A549 (cell line): ENCODE measurements around the gene TASP1. TPM values are rescaled to one million over a fixed set of nuclear protein-coding genes. Genes with fewer than 3 reads are reported as not detected.

Source experiments
- ATAC-seq, 2 experiments: fragments of 200-7000 bp in 1 of 2; fragments of >200 bp in 1 of 2; cut with Nextera tagmentation in 1 of 2; cut with Tn5 transposase in 1 of 2; 3 replicates each; pipeline versions ENCODE4 v1.8.0 to v1.9.1; 2018 to 2020; ENCODE audit warnings: mild to moderate bottlenecking in 1 of 2, moderate library complexity in 1 of 2
- CTCF ChIA-PET: fragments of 300-600 bp; sonication (Branson Sonifier 250); formaldehyde crosslinking; extraction: SDS; loops from one replicate; lab custom pipeline; 2021; ENCODE audit warnings: antibody characterized with exemption, inconsistent platforms; lab: Yijun Ruan, JAX
- POLR2A ChIA-PET: fragments of 350-600 bp; formaldehyde crosslinking; extraction: SDS; loops from one replicate; lab custom pipeline; 2021; ENCODE audit warnings: antibody characterized with exemption, inconsistent platforms; lab: Yijun Ruan, JAX
- DNase-seq, 2 experiments: peaks; one replicate each; pipeline versions ENCODE4 v3.0.0 to v3.0.0-alpha.2; 2011 to 2016; ENCODE audit warnings: low read depth in 1 of 2, low spot score in 1 of 2
- FAIRE-seq: peaks from 2 replicates; lab custom pipeline; 2011; peaks lifted over from hg19 to GRCh38; lab: Jason Lieb, UNC
- H3K27ac ChIP-seq, 2 experiments: fragments of >200 bp; sonication (Bioruptor Twin); formaldehyde crosslinking; 3 replicates each; pipeline ENCODE4 v1.5.1; 2016 to 2017
- H3K4me1 ChIP-seq: fragments of >200 bp; sonication (Bioruptor Twin); formaldehyde crosslinking; 3 replicates; pipeline ENCODE4 v1.6.1; 2016
- H3K4me2 ChIP-seq: fragments of >200 bp; sonication (Bioruptor Twin); formaldehyde crosslinking; 3 replicates; pipeline ENCODE4 v1.6.1; 2016
- H3K4me3 ChIP-seq: fragments of >200 bp; sonication (Bioruptor Twin); formaldehyde crosslinking; 3 replicates; pipeline ENCODE4 v1.5.1; 2016
- H3K9me3 ChIP-seq: fragments of >200 bp; sonication (Bioruptor Twin); formaldehyde crosslinking; 3 replicates; pipeline ENCODE4 v1.6.1; 2016
- BCL3 ChIP-seq: fragments of >200 bp; sonication (Bioruptor Twin); formaldehyde crosslinking; IDR thresholded peaks from 3 replicates; pipeline ENCODE4 v1.6.1; 2016
- CBX2 ChIP-seq: fragments of 200-600 bp; sonication (generic); IDR thresholded peaks from 2 replicates; pipeline ENCODE4 v1.6.1; 2016; ENCODE audit warnings: low read depth, mild to moderate bottlenecking, borderline replicate concordance
- CEBPB ChIP-seq, 2 experiments: fragments of >200 bp in 1 of 2; sonication (Bioruptor Twin) in 1 of 2; formaldehyde crosslinking in 1 of 2; IDR thresholded peaks; 2 replicates each; pipeline ENCODE4 v1.6.1; 2012 to 2016
- CHD4 ChIP-seq: fragments of 200-600 bp; sonication (generic); IDR thresholded peaks from 2 replicates; pipeline ENCODE4 v1.6.1; 2016; ENCODE audit warnings: antibody characterized with exemption, mild to moderate bottlenecking, borderline replicate concordance
- EHMT2 ChIP-seq: fragments of 200-600 bp; sonication (generic); IDR thresholded peaks from 2 replicates; pipeline ENCODE4 v1.6.1; 2016; ENCODE audit warnings: antibody characterized with exemption, low read depth, mild to moderate bottlenecking, moderate library complexity
- EP300 ChIP-seq, 2 experiments: fragments of >200 bp; sonication (Bioruptor Twin); formaldehyde crosslinking; IDR thresholded peaks; 2 replicates in 1 of 2; 3 replicates in 1 of 2; pipeline ENCODE4 v1.6.1; 2016 to 2017
- GATA3 ChIP-seq: IDR thresholded peaks from 2 replicates; pipeline ENCODE4 v1.6.1; 2012; ENCODE audit warnings: borderline replicate concordance
- HDAC2 ChIP-seq: fragments of 200-600 bp; sonication (generic); IDR thresholded peaks from 2 replicates; pipeline ENCODE4 v1.6.1; 2016
- HES2 ChIP-seq: fragments of >200 bp; sonication (Bioruptor Twin); formaldehyde crosslinking; IDR thresholded peaks from 2 replicates; pipeline ENCODE4 v1.6.1; 2016
- HOXA7 ChIP-seq: fragments of 250-450 bp; sonication (Bioruptor Pico); IDR thresholded peaks from 2 replicates; pipeline ENCODE4 v1.5.0; 2020; ENCODE audit warnings: mild to moderate bottlenecking, moderate library complexity
- HOXB13 ChIP-seq: fragments of 250-450 bp; sonication (Bioruptor Pico); IDR thresholded peaks from 2 replicates; pipeline ENCODE4 v1.5.0; 2020; ENCODE audit warnings: low read depth, mild to moderate bottlenecking, moderate library complexity
- MAX ChIP-seq: IDR thresholded peaks from 2 replicates; pipeline ENCODE4 v1.6.1; 2012
- NFE2L2 ChIP-seq: fragments of 150-350 bp; conservative IDR thresholded peaks from 2 replicates; pipeline ENCODE4 v1.6.1; 2014; ENCODE audit warnings: low read length
- NPAS2 ChIP-seq: fragments of 250-450 bp; sonication (Bioruptor Pico); IDR thresholded peaks from 2 replicates; pipeline ENCODE4 v1.8.0; 2022; ENCODE audit warnings: mild to moderate bottlenecking, moderate library complexity, borderline replicate concordance
- PHF8 ChIP-seq: fragments of 200-600 bp; sonication (generic); IDR thresholded peaks from 2 replicates; pipeline ENCODE4 v1.6.1; 2016; ENCODE audit warnings: low read depth, mild to moderate bottlenecking, antibody characterized with exemption, moderate library complexity, borderline replicate concordance
- POLR2AphosphoS2 ChIP-seq: conservative IDR thresholded peaks from 2 replicates; pipeline ENCODE4 v1.6.1; 2012; ENCODE audit warnings: low read length, improper control_type of control experiment, inconsistent platforms
- RAD21 ChIP-seq, 2 experiments: fragments of >200 bp in 1 of 2; sonication (Bioruptor Twin) in 1 of 2; formaldehyde crosslinking in 1 of 2; IDR thresholded peaks in 1 of 2; conservative IDR thresholded peaks in 1 of 2; 2 replicates in 1 of 2; 3 replicates in 1 of 2; pipeline ENCODE4 v1.6.1; 2012 to 2018; ENCODE audit warnings: inconsistent platforms in 1 of 2
- RCOR1 ChIP-seq: fragments of 150-350 bp; IDR thresholded peaks from 2 replicates; pipeline ENCODE4 v1.6.1; 2014; ENCODE audit warnings: antibody characterized with exemption, low read length, low read depth
- RNF2 ChIP-seq: fragments of 200-600 bp; sonication (generic); IDR thresholded peaks from 2 replicates; pipeline ENCODE4 v1.6.1; 2016; ENCODE audit warnings: low read depth, mild to moderate bottlenecking, antibody characterized with exemption, moderate library complexity, borderline replicate concordance
- SMC3 ChIP-seq: fragments of >200 bp; sonication (Bioruptor Twin); formaldehyde crosslinking; IDR thresholded peaks from 3 replicates; pipeline ENCODE4 v1.6.1; 2018; ENCODE audit warnings: inconsistent platforms
- USF2 ChIP-seq: fragments of 450-650 bp; IDR thresholded peaks from 2 replicates; pipeline ENCODE4 v1.6.1; 2014; ENCODE audit warnings: antibody characterized with exemption
- ZFP36 ChIP-seq: fragments of 450-650 bp; IDR thresholded peaks from 2 replicates; pipeline ENCODE4 v1.6.1; 2014; ENCODE audit warnings: borderline replicate concordance; ENCODE audit not compliant: partially characterized antibody
- ZNF302 ChIP-seq: fragments of 250-450 bp; sonication (Bioruptor Pico); IDR thresholded peaks from 2 replicates; pipeline ENCODE4 v1.9.0; 2021; ENCODE audit warnings: inconsistent platforms, mild to moderate bottlenecking, moderate library complexity
- WGBS: methylation state at CpG from one replicate; pipeline ENCODE4 v1.1.6; 2017; ENCODE audit errors: missing lambda C conversion rate; 5-methylcytosine and 5-hydroxymethylcytosine counted together
- polyA plus RNA-seq, 4 experiments: library from polyadenylated mRNA; depleted of rRNA in 3 of 4; stranded (reverse); fragments of >200 nt; fragmentation: RNase III in 1 of 4; extraction: RNeasy Plus Mini Kit Qiagen cat#74134 plus additional on column Dnase treatment in 1 of 4; gene quantifications; 2 replicates in 3 of 4; 3 replicates in 1 of 4; pipeline ENCODE4 v1.2.3, GENCODE V29; 2011 to 2017
- TF ChIP-seq, protein P1 (sequence below): fragments of >200 bp; sonication (Bioruptor Twin); formaldehyde crosslinking; IDR thresholded peaks from 3 replicates; pipeline ENCODE4 v1.5.1; 2016

Gene TASP1
- polyA plus RNA-seq, 2 of the 4 experiments (the other 2 are of a cell fraction), result 9.5 to 18.2 TPM

- ATAC-seq (no peak), DNase-seq (no peak), FAIRE-seq (no peak)
- no peak for TF ChIP-seq POLR2AphosphoS2
- TF ChIP-seq SMC3, result no peak
- TF ChIP-seq EP300 (IDR thresholded peaks at IDR 0.05), result no peak
- TF ChIP-seq EHMT2, result no peak
- Histone ChIP-seq H3K4me1 (no peaks in the 10 kb centered on the region), H3K27ac (no peak overlapping the region), H3K9me3 (peaks cover 15% of the 10 kb centered on the region; the same call in 2 of the 3 replicates), H3K4me2 (no peak overlapping the region), H3K4me3 (no peak overlapping the region)
- CTCF ChIA-PET, result interaction anchor here (1.1 to 2.1 kb wide), 2 partner anchors 13 to 40 kb away, joined by 3 to 7 read pairs; no protein-coding TSS in a partner anchor
- POLR2A ChIA-PET, result interaction anchor here (1.0 kb wide), 1 partner anchor 41 kb away, joined by 8 read pairs; no protein-coding TSS in a partner anchor
These were observed 52.6 kb downstream of the TASP1 start for GRCh38 chr20:13586133-13586532.

DNA sequence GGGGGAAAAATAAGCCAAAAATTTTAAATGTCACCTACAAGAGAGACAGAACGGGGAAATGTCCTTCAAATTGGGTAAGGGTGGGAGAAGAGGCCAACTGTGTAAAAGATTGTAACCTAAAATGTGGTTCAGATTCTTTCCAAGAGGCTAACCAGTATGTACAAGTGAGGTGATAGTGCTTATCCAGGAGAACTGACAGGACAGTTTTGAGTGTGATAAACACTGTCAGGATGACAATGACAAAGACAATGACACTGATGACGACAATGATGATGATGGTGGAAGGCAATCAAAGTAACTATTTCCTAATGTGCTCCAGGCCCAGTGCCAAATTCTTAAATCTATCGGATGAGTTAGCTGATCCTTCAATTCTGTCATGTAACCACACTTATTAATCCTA, 57.3 kb downstream of the TASP1 start:
- ChIA-PET POLR2A (no interaction called here), CTCF (no interaction called here)
- no peak for DNase-seq
- ATAC-seq, result no peak
- Histone ChIP-seq H3K4me3 (no peak overlapping the region), H3K9me3 (peaks cover 11% of the 10 kb centered on the region; the same call in 2 of the 3 replicates), H3K4me1 (no peaks in the 10 kb centered on the region), H3K27ac (no peak overlapping the region), H3K4me2 (no peak overlapping the region)
- TF ChIP-seq SMC3, result no peak
- TF ChIP-seq NPAS2 (CRISPR knock-in tag), result no peak
- TF ChIP-seq, protein P1, sequence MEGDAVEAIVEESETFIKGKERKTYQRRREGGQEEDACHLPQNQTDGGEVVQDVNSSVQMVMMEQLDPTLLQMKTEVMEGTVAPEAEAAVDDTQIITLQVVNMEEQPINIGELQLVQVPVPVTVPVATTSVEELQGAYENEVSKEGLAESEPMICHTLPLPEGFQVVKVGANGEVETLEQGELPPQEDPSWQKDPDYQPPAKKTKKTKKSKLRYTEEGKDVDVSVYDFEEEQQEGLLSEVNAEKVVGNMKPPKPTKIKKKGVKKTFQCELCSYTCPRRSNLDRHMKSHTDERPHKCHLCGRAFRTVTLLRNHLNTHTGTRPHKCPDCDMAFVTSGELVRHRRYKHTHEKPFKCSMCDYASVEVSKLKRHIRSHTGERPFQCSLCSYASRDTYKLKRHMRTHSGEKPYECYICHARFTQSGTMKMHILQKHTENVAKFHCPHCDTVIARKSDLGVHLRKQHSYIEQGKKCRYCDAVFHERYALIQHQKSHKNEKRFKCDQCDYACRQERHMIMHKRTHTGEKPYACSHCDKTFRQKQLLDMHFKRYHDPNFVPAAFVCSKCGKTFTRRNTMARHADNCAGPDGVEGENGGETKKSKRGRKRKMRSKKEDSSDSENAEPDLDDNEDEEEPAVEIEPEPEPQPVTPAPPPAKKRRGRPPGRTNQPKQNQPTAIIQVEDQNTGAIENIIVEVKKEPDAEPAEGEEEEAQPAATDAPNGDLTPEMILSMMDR, result no peak
- no peak for TF ChIP-seq NFE2L2
- TF ChIP-seq HDAC2, result no peak
- no peak for TF ChIP-seq CHD4
- TF ChIP-seq PHF8, result no peak
- no peak for TF ChIP-seq RCOR1
- peak; percentile 72 for FAIRE-seq
- WGBS, result 92% methylated on average over 3 of the region's 3 CpGs

GRCh38 chr20:13580707-13581106, 58.0 kb downstream of the TASP1 start:
- peaks cover 6% of the 10 kb centered on the region; the same call in 2 of the 3 replicates for H3K9me3 ChIP-seq
- ChIA-PET POLR2A (no interaction called here), CTCF (no interaction called here)
- no peak for FAIRE-seq
- no peak overlapping the region for H3K4me2 ChIP-seq
- no peak overlapping the region for H3K4me3 ChIP-seq
- WGBS, result 92% methylated on average over 5 of the region's 5 CpGs
- TF ChIP-seq ZNF302 (CRISPR knock-in tag) (no peak), CEBPB (IDR thresholded peaks at IDR 0.05) (no peak), HOXB13 (CRISPR knock-in tag) (no peak), HES2 (no peak), RNF2 (no peak), CBX2 (no peak), BCL3 (no peak), GATA3 (no peak), HDAC2 (no peak), ZFP36 (no peak), USF2 (no peak), HOXA7 (no peak), RAD21 (conservative IDR thresholded peaks at IDR 0.05 in 1 of 2, IDR thresholded peaks at IDR 0.05 in 1 of 2) (no peak), MAX (no peak)
- no peak for DNase-seq
- H3K27ac ChIP-seq, result no peak overlapping the region
- ATAC-seq, result no peak
- no peaks in the 10 kb centered on the region for H3K4me1 ChIP-seq
